Loucy (cell line): ENCODE measurements around the gene CEP131.

Experiments
- CTCF ChIP-seq: fragments of 200-600 bp; sonication (generic); conservative IDR thresholded peaks from 2 replicates; pipeline ENCODE4 v1.5.1; 2014; ENCODE audit warnings: mild to moderate bottlenecking, antibody characterized with exemption, low read length
- EZH2phosphoT487 ChIP-seq: fragments of 200-600 bp; IDR thresholded peaks from 2 replicates; pipeline ENCODE4 v1.6.1; 2018; ENCODE audit warnings: antibody characterized with exemption, mild to moderate bottlenecking, moderate library complexity, borderline replicate concordance

DNA sequence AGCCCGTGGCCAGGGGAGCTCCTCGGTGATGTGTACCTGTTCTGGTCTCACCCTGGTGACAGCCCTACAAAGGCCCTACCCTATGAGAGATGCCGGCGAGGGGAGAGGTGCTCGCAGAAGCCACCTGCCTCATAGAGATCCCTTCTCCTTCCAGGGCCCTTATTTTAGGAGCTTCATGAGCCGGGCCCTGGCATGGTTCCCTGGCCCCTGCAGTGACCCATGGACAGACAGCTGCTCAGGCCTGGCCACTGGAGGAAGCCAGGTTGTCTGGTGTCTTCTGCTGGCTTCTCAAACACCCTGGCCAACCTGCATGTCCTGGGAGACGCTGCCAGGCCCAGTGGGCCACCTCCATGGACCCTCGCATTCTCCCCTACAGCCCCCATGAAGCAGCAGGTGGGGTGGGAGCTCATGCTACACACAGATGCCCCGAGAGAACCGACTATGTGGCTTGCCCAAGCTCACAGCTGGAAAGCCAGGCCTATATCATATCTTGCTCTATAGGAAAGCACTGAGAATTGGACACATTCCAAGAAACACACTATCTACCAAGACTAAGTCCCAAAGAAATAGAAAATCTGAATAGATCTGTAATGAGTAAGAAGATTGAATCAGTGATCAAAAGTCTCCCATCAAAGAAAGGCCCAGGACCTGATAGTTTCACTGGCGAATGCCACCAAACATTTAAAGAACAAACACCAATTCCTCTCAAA, 49.6 kb downstream of the CEP131 start:
- no peak for TF ChIP-seq CTCF
- no peak for TF ChIP-seq EZH2phosphoT487
